ENCODE results near the gene APOBEC4. TPM values are rescaled to one million over a fixed set of nuclear protein-coding genes. Genes with fewer than 3 reads are reported as not detected.
"Not testable (repeated sequence)": the region's sequence is repeated elsewhere in the genome, so short reads cannot be mapped to it uniquely, and the experiment has no call there.

The APOBEC4 gene
- polyA plus RNA-seq, 1 experiment = not detected

DNA sequence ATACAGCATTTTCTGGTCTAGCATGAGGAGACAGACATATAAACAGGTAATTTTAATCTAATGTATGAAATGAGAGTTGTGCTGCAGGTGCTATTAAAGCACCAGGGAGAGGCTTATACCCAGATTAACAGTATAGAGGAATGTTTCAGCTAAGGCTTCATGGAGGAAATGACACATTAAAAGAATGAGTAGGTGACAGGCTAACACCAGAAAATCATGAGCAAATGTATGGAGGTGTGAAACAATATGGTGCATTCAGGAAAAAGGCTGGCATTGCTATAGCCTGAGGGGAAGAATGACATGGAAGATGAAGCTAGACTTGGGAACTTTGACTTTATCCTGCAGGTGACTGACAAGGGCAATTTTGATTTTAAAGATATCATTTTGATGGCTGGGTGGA, 24.6 kb downstream of the APOBEC4 start:
- TF ChIP-seq, protein P1, sequence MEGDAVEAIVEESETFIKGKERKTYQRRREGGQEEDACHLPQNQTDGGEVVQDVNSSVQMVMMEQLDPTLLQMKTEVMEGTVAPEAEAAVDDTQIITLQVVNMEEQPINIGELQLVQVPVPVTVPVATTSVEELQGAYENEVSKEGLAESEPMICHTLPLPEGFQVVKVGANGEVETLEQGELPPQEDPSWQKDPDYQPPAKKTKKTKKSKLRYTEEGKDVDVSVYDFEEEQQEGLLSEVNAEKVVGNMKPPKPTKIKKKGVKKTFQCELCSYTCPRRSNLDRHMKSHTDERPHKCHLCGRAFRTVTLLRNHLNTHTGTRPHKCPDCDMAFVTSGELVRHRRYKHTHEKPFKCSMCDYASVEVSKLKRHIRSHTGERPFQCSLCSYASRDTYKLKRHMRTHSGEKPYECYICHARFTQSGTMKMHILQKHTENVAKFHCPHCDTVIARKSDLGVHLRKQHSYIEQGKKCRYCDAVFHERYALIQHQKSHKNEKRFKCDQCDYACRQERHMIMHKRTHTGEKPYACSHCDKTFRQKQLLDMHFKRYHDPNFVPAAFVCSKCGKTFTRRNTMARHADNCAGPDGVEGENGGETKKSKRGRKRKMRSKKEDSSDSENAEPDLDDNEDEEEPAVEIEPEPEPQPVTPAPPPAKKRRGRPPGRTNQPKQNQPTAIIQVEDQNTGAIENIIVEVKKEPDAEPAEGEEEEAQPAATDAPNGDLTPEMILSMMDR (IDR thresholded peaks at IDR 0.05; ENCODE audit: insufficient read depth, low read depth, low read length) = no peak
- ChIA-PET CTCF (interaction anchor here (1.3 to 1.5 kb wide), 2 partner anchors 19 to 24 kb away, joined by 3 to 5 read pairs; no protein-coding TSS in a partner anchor), POLR2A (no interaction called here)
- Histone ChIP-seq H3K4me3 (ENCODE audit: low read depth, low read length) (no peak overlapping the region), H3K27me3 (ENCODE audit: control insufficient read depth, insufficient read depth, low read length) (no peaks in the 10 kb centered on the region), H3K36me3 (ENCODE audit: control insufficient read depth, insufficient read depth, low read length) (peaks cover 3% of the 10 kb centered on the region)
- no peak for DNase-seq (ENCODE audit: low read depth)

DNA sequence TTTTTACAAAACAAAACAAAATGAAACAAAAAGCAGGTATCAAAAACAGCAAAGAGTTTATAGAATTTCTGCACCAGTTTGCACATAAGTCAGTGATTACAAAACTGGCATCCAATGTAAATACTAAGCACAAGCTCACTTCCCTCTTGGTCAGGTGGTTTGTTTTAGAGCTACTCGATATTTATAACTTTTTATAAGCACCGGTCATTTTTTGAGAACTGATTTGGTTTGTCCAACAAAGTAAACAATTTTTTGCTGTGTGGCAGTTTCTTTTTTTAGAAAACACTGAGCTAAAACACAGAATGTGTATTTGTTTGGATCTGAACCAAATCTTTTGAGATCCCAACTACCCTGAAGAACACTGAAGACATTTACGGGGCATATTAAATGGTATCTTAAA, 26.9 kb downstream of the APOBEC4 start:
- H3K27me3 ChIP-seq (ENCODE audit: control insufficient read depth, insufficient read depth, low read length); DNase-seq (ENCODE audit: low read depth); H3K36me3 ChIP-seq (ENCODE audit: control insufficient read depth, insufficient read depth, low read length); H3K4me3 ChIP-seq (ENCODE audit: low read depth, low read length); POLR2A ChIA-PET: not testable (repeated sequence)
- CTCF ChIA-PET = interaction anchor here (0.6 kb wide), 1 partner anchor 295 kb away, joined by 3 read pairs; no protein-coding TSS in a partner anchor

DNA sequence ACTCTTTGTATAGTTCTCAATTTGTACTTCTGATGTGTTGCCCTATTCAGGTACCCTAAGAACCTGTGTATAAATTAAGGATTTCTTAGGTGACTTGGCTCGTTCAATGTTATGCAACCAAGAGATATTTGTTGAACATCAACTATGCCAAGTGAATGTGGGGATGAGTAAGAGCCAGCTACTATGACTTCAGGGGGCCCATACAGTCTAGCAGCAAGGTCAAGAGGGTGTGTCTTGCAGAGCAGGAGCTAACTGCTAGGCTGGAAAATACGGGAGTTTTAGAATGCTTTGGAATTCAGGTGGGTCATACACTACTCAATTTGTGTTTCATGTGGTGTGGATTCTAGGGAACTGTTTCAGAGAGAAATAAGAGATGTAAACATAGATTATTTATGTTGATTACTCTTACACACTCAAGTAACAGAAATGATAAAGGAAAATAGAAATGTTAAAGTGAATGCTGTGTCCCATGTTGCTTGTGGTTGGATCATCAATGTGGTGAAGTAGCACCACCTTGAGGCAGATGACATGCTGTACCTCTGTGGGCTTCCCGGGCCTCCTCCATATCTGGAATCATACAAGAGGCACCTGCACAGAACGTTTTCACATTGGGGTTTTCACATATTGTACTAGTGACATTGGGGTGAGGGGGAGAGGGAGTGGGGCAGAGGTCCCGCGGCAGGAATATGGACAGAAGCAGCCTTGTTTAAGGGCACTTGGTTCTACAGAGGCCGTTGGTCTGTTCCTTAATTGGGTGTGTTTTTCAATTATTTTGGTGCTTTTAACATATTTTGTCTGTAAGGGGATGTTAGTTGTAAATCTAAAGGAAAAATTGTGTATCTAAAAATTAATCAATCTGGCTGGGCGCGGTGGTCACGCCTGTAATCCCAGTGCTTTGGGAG, 30.0 kb downstream of the APOBEC4 start:
- CTCF ChIA-PET = interaction anchor here (0.9 to 1.0 kb wide), 2 partner anchors 14 to 153 kb away, joined by 4 to 8 read pairs; no protein-coding TSS in a partner anchor
- Histone ChIP-seq H3K27me3 (ENCODE audit: control insufficient read depth, insufficient read depth, low read length) (no peaks in the 10 kb centered on the region), H3K36me3 (ENCODE audit: control insufficient read depth, insufficient read depth, low read length) (peaks cover 1% of the 10 kb centered on the region), H3K4me3 (ENCODE audit: low read depth, low read length) (no peak overlapping the region)
- TF ChIP-seq, protein P1 (IDR thresholded peaks at IDR 0.05; ENCODE audit: insufficient read depth, low read depth, low read length) = peak; percentile 70
- POLR2A ChIA-PET = no interaction called here
- no peak for DNase-seq (ENCODE audit: low read depth)

DNA sequence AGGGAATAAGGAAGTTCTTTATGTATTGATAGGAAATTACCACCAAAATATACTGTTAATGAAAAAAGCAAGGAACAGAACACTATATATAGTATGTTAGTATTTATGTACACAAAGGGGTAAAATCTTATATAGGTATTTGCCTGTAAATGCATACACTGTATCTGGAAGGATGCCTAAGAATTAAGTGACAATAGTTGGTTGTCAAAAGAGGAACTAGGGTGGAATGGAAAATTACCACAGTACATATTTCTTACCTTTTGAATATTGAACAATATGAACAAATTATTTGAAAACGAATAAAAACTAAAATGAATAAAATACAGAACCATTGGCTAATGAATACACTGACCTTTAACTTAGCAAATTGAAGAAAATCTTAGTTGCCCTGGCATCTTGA, 31.1 kb downstream of the APOBEC4 start:
- TF ChIP-seq, protein P1 (IDR thresholded peaks at IDR 0.05; ENCODE audit: insufficient read depth, low read depth, low read length) = no peak
- ChIA-PET POLR2A (no interaction called here), CTCF (interaction anchor here (0.9 kb wide), 1 partner anchor 151 kb away, joined by 4 read pairs; no protein-coding TSS in a partner anchor)
- no peak for DNase-seq (ENCODE audit: low read depth)
- Histone ChIP-seq H3K27me3 (ENCODE audit: control insufficient read depth, insufficient read depth, low read length) (no peaks in the 10 kb centered on the region), H3K4me3 (ENCODE audit: low read depth, low read length) (no peak overlapping the region), H3K36me3 (ENCODE audit: control insufficient read depth, insufficient read depth, low read length) (peaks cover 1% of the 10 kb centered on the region)

DNA sequence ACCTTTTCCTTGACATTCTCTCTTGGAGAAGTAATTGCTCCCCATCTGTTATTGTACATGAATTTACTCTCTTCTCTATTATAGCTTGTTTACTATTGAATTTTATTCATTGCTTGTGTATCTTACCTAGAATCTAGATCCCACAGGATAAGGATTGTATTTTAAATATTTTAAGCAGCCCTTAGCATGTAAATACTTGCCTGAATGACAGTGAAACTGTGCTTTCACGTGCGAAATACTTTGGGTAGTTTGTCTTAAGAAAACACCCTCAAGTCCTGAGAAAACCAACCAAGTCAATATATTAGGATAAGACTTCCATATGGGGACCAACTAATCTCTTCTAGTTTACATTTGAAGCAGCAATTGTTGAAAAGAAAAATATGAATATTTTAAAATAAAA, 32.8 kb downstream of the APOBEC4 start:
- no peak for DNase-seq (ENCODE audit: low read depth)
- H3K27me3 ChIP-seq (ENCODE audit: control insufficient read depth, insufficient read depth, low read length) = no peaks in the 10 kb centered on the region
- no peaks in the 10 kb centered on the region; the same call in 1 of the 2 replicates for H3K36me3 ChIP-seq (ENCODE audit: control insufficient read depth, insufficient read depth, low read length)
- ChIA-PET CTCF (interaction anchor here (1.1 kb wide), 1 partner anchor 13 kb away, joined by 4 read pairs; no protein-coding TSS in a partner anchor), POLR2A (no interaction called here)
- H3K4me3 ChIP-seq (ENCODE audit: low read depth, low read length) = no peak overlapping the region
- TF ChIP-seq, protein P1 (IDR thresholded peaks at IDR 0.05; ENCODE audit: insufficient read depth, low read depth, low read length) = no peak
